MV-4-11 (cell line): ENCODE results near the gene COX5A.

Experiments used
- DNase-seq: peaks from one replicate; lab custom pipeline; 2025; lab: John Stamatoyannopoulos, UW

Gene COX5A

GRCh38 chr15:74872702-74873035, 65.2 kb downstream of the COX5A start:
- DNase-seq: no peak

GRCh38 chr15:74870436-74871215, 67.2 kb downstream of the COX5A start:
- peak; percentile 45 for DNase-seq
